ENCODE data around the gene ATG2B.
A peak's percentile ranks its signal among the peaks of the same experiment; 100 is the strongest.

ATG2B gene

DNA sequence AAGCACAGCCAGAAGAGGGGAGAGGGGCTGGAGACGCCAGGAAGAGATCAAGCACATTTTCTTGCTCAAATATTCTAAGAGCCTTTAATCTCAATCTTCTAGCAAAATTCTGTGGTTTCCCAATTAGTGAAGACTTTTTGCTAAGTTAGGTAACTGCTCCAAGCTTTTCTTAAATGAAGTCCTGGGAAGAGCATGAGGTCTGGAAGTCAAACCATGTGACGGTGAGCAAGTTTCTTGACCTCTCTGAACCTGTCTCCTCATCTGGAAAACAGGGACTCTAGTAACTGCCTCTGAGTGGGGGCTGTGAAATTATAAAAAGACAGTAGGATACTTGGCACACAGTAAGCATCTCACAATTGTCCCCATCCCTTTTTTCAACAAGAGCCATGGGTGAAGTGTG is 83.0 kb downstream of the ATG2B start:
- Histone ChIP-seq H3K27ac (no peak overlapping the region), H3K4me3 (ENCODE audit: low read depth, low read length) (no peak overlapping the region), H3K36me3 (ENCODE audit: control insufficient read depth, insufficient read depth, low read length) (no peaks in the 10 kb centered on the region), H3K4me1 (no peaks in the 10 kb centered on the region), H3K4me2 (ENCODE audit: low read length) (no peak overlapping the region), H2AFZ (no peak overlapping the region), H3K79me2 (no peaks in the 10 kb centered on the region), H3K27me3 (ENCODE audit: control insufficient read depth, insufficient read depth, low read length) (no peaks in the 10 kb centered on the region), H3K9me3 (ENCODE audit: control insufficient read depth, low read length) (no peaks in the 10 kb centered on the region), H3K9ac (no peak overlapping the region)
- TF ChIP-seq, protein P1, sequence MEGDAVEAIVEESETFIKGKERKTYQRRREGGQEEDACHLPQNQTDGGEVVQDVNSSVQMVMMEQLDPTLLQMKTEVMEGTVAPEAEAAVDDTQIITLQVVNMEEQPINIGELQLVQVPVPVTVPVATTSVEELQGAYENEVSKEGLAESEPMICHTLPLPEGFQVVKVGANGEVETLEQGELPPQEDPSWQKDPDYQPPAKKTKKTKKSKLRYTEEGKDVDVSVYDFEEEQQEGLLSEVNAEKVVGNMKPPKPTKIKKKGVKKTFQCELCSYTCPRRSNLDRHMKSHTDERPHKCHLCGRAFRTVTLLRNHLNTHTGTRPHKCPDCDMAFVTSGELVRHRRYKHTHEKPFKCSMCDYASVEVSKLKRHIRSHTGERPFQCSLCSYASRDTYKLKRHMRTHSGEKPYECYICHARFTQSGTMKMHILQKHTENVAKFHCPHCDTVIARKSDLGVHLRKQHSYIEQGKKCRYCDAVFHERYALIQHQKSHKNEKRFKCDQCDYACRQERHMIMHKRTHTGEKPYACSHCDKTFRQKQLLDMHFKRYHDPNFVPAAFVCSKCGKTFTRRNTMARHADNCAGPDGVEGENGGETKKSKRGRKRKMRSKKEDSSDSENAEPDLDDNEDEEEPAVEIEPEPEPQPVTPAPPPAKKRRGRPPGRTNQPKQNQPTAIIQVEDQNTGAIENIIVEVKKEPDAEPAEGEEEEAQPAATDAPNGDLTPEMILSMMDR (IDR thresholded peaks at IDR 0.05), result no peak

DNA sequence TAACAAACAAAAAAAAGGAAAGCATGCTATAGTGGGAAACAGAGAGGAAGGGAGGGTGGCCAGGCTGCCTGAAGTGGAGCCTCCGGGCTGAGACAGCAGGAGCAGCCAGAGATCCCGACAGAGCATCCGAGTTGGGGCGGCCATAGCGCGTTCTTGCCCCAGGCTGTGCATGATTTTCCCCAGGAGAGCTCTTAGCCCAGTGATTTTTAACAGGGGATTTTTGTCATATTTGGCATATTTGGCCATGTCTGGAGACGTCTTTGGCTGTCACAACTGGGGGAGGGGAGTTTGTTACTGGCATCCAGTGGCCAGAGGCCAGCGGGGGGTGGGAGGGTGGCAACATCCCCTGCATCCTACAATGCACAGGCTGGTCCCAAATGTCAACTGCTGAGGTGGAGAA is 83.6 kb downstream of the ATG2B start:
- H3K27ac ChIP-seq, result no peak overlapping the region
- no peaks in the 10 kb centered on the region for H3K9me3 ChIP-seq (ENCODE audit: control insufficient read depth, low read length)
- TF ChIP-seq, protein P1 (IDR thresholded peaks at IDR 0.05), result no peak
- H3K9ac ChIP-seq, result no peak overlapping the region
- no peak overlapping the region for H3K4me3 ChIP-seq (ENCODE audit: low read depth, low read length)
- H3K79me2 ChIP-seq, result no peaks in the 10 kb centered on the region
- no peaks in the 10 kb centered on the region for H3K4me1 ChIP-seq
- no peak overlapping the region for H3K4me2 ChIP-seq (ENCODE audit: low read length)
- H2AFZ ChIP-seq, result no peak overlapping the region
- no peaks in the 10 kb centered on the region for H3K27me3 ChIP-seq (ENCODE audit: control insufficient read depth, insufficient read depth, low read length)
- H3K36me3 ChIP-seq (ENCODE audit: control insufficient read depth, insufficient read depth, low read length), result no peaks in the 10 kb centered on the region

DNA sequence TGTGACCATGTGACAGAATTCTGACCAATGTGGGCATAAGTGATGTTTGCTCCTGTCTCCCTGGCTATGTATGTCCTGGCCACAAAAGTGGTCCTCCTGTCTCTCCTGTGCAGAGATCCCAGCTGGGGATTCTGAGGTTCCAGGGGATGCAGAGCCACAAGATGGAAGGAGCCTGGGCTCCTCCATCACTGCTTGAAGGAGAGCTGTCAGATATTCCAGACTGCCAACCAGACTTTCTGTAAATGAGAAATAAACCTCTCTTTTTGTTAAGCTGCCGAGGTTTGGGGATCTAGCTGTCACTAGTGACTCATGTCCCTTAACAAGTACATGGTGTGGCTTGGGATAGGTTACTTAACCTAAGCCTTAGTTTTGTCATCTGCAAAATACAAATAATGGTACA is 85.3 kb downstream of the ATG2B start:
- Histone ChIP-seq H3K4me1 (no peaks in the 10 kb centered on the region), H3K9ac (no peak overlapping the region), H3K4me2 (ENCODE audit: low read length) (no peak overlapping the region), H3K27ac (no peak overlapping the region), H3K27me3 (ENCODE audit: control insufficient read depth, insufficient read depth, low read length) (no peaks in the 10 kb centered on the region), H2AFZ (no peak overlapping the region), H3K9me3 (ENCODE audit: control insufficient read depth, low read length) (no peaks in the 10 kb centered on the region), H3K79me2 (no peaks in the 10 kb centered on the region), H3K36me3 (ENCODE audit: control insufficient read depth, insufficient read depth, low read length) (no peaks in the 10 kb centered on the region), H3K4me3 (ENCODE audit: low read depth, low read length) (no peak overlapping the region)
- TF ChIP-seq, protein P1 (IDR thresholded peaks at IDR 0.05), result no peak

DNA sequence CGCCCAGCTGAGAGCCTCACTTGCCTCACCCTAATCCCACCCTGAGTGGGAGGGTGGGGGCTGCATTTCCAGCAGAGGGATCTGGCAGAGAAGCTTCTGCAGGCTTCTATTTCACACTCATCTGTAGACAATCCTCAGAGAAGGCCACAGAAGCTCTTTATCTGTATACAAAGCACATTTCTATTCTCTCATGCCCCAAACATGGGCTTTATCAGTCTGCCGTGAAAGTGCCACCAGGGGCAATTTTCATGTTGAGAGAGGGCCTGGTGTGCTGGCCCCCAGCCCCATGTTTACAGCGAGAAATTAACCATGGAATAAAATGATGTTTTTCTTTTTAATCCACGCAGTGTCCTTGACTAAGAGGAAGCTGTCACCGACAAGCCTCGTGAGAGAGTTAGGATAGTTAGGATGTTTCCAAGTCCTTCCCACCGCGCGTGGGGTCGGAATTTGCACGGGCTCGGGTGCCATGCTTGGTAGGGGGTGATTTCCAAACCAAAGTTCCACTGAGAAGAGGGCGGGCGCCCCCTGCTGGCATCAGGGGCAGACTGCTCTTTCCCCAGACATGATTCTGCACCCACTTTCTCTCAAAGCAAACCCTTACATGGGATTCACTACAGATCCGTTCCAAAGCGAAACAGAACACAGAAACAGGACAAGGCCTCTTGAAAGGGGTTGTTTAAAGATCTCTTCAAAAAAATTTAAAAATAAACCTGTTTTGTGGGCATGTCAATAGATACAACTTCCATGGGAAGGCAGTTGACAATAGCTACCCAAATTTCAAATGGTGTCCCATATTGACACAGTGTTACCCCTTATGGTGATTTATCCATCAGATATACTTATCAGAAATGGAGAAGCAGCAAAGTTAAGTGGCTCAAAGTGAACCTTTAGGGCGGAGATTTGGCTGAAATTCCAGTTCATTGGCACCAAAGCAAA is 87.7 kb downstream of the ATG2B start:
- TF ChIP-seq, protein P1 (IDR thresholded peaks at IDR 0.05), result peak; percentile 95
- H3K79me2 ChIP-seq, result no peaks in the 10 kb centered on the region
- no peak overlapping the region for H3K4me3 ChIP-seq (ENCODE audit: low read depth, low read length)
- no peaks in the 10 kb centered on the region for H3K27me3 ChIP-seq (ENCODE audit: control insufficient read depth, insufficient read depth, low read length)
- no peaks in the 10 kb centered on the region for H3K4me1 ChIP-seq
- H2AFZ ChIP-seq, result peak overlapping the region; percentile 39
- H3K9ac ChIP-seq, result no peak overlapping the region
- H3K4me2 ChIP-seq (ENCODE audit: low read length), result no peak overlapping the region
- no peak overlapping the region for H3K27ac ChIP-seq
- H3K9me3 ChIP-seq (ENCODE audit: control insufficient read depth, low read length), result no peaks in the 10 kb centered on the region
- H3K36me3 ChIP-seq (ENCODE audit: control insufficient read depth, insufficient read depth, low read length), result no peaks in the 10 kb centered on the region

DNA sequence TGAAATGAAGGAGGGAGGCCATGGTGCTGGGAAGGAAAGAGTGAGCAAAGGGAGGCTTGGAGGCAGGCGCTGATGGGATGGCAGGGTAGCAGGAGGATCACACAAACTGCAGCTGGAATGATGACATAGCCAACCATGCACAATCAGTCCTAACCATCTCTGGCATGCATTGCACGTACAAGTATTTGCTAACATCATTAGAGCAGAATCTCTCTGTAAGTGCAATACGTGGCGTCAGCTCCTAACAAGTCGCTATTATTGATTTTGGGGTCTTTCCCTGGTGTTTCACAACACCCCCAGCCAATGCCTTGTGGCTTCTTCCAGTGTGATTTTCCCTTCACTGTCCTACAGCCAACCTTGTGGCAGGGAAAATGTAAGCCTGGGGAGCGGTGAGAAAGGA is 88.6 kb downstream of the ATG2B start:
- Histone ChIP-seq H3K9me3 (ENCODE audit: control insufficient read depth, low read length) (no peaks in the 10 kb centered on the region), H3K9ac (no peak overlapping the region), H3K27me3 (ENCODE audit: control insufficient read depth, insufficient read depth, low read length) (no peaks in the 10 kb centered on the region), H3K4me2 (ENCODE audit: low read length) (no peak overlapping the region), H3K4me1 (no peaks in the 10 kb centered on the region), H3K27ac (no peak overlapping the region), H3K79me2 (no peaks in the 10 kb centered on the region), H3K36me3 (ENCODE audit: control insufficient read depth, insufficient read depth, low read length) (no peaks in the 10 kb centered on the region), H3K4me3 (ENCODE audit: low read depth, low read length) (no peak overlapping the region), H2AFZ (no peak overlapping the region)
- TF ChIP-seq, protein P1 (IDR thresholded peaks at IDR 0.05), result no peak

Data from parathyroid adenoma (tissue), 2 donors.